IPS-15b (cell line): ENCODE measurements around the gene PRKAG2.

Experiments used
- H3K27me3 ChIP-seq: one replicate; pipeline ENCODE4 v1.6.1; 2013; ENCODE audit warnings: low read length; ENCODE audit not compliant: control insufficient read depth, insufficient read depth
- H3K36me3 ChIP-seq: one replicate; pipeline ENCODE4 v1.6.1; 2013; ENCODE audit warnings: low read length; ENCODE audit not compliant: control insufficient read depth, insufficient read depth
- H3K4me1 ChIP-seq: one replicate; pipeline ENCODE4 v1.6.1; 2013; ENCODE audit warnings: mild to moderate bottlenecking, low read length; ENCODE audit not compliant: control insufficient read depth, insufficient read depth
- H3K4me3 ChIP-seq: one replicate; pipeline ENCODE4 v1.5.1; 2013; ENCODE audit warnings: low read depth, low read length
- H3K9ac ChIP-seq: one replicate; pipeline ENCODE4 v1.6.1; 2013; ENCODE audit warnings: low read depth, mild to moderate bottlenecking, low read length
- H3K9me3 ChIP-seq: one replicate; pipeline ENCODE4 v1.6.1; 2013; ENCODE audit warnings: mild to moderate bottlenecking, low read length; ENCODE audit not compliant: control insufficient read depth, insufficient read depth

The PRKAG2 gene

GRCh38 chr7:151876899-151877777, at the start of gene PRKAG2:
Gene PRKAG2 (minus strand): TSS chr7:151877115. CDS start chr7:151876620, 495 bp downstream.
- Histone ChIP-seq H3K4me3 (peak within 1 kb of the TSS; percentile 67), H3K27me3 (peaks cover 26% of the 10 kb centered on the region), H3K9ac (no peak within 1 kb of the TSS), H3K4me1 (peaks cover 4% of the 10 kb centered on the region), H3K36me3 (no peaks in the 10 kb centered on the region), H3K9me3 (no peaks in the 10 kb centered on the region)

GRCh38 chr7:151926336-151926712, 49.4 kb upstream of the PRKAG2 start:
- Histone ChIP-seq H3K4me3 (no peak overlapping the region), H3K9me3 (no peaks in the 10 kb centered on the region), H3K9ac (no peak overlapping the region), H3K36me3 (no peaks in the 10 kb centered on the region), H3K4me1 (no peaks in the 10 kb centered on the region), H3K27me3 (no peaks in the 10 kb centered on the region)

GRCh38 chr7:151925446-151926335, 48.8 kb upstream of the PRKAG2 start:
- Histone ChIP-seq H3K4me1 (no peaks in the 10 kb centered on the region), H3K9ac (no peak overlapping the region), H3K36me3 (no peaks in the 10 kb centered on the region), H3K27me3 (no peaks in the 10 kb centered on the region), H3K4me3 (no peak overlapping the region), H3K9me3 (no peaks in the 10 kb centered on the region)

GRCh38 chr7:151924508-151924907, 47.6 kb upstream of the PRKAG2 start:
- Histone ChIP-seq H3K4me3 (no peak overlapping the region), H3K4me1 (no peaks in the 10 kb centered on the region), H3K9ac (no peak overlapping the region), H3K9me3 (no peaks in the 10 kb centered on the region), H3K36me3 (no peaks in the 10 kb centered on the region), H3K27me3 (no peaks in the 10 kb centered on the region)

- Histone ChIP-seq H3K9me3 (no peaks in the 10 kb centered on the region), H3K27me3 (no peaks in the 10 kb centered on the region), H3K4me3 (no peak overlapping the region), H3K9ac (no peak overlapping the region), H3K4me1 (no peaks in the 10 kb centered on the region), H3K36me3 (no peaks in the 10 kb centered on the region)
These were observed 47.1 kb upstream of the PRKAG2 start for GRCh38 chr7:151924001-151924400.

GRCh38 chr7:151923097-151923876, 46.4 kb upstream of the PRKAG2 start:
- Histone ChIP-seq H3K36me3 (no peaks in the 10 kb centered on the region), H3K27me3 (no peaks in the 10 kb centered on the region), H3K9ac (no peak overlapping the region), H3K4me3 (no peak overlapping the region), H3K9me3 (no peaks in the 10 kb centered on the region), H3K4me1 (no peaks in the 10 kb centered on the region)

GRCh38 chr7:151921451-151921850, 44.5 kb upstream of the PRKAG2 start:
- Histone ChIP-seq H3K9me3 (no peaks in the 10 kb centered on the region), H3K36me3 (no peaks in the 10 kb centered on the region), H3K4me3 (no peak overlapping the region), H3K27me3 (no peaks in the 10 kb centered on the region), H3K4me1 (no peaks in the 10 kb centered on the region), H3K9ac (no peak overlapping the region)

GRCh38 chr7:151920488-151920887, 43.6 kb upstream of the PRKAG2 start:
- Histone ChIP-seq H3K4me1 (no peaks in the 10 kb centered on the region), H3K4me3 (no peak overlapping the region), H3K27me3 (no peaks in the 10 kb centered on the region), H3K9ac (no peak overlapping the region), H3K36me3 (no peaks in the 10 kb centered on the region), H3K9me3 (no peaks in the 10 kb centered on the region)

GRCh38 chr7:151919595-151919994, 42.7 kb upstream of the PRKAG2 start:
- Histone ChIP-seq H3K4me1 (no peaks in the 10 kb centered on the region), H3K27me3 (no peaks in the 10 kb centered on the region)

GRCh38 chr7:151918510-151918843, 41.6 kb upstream of the PRKAG2 start:
- Histone ChIP-seq H3K27me3 (no peaks in the 10 kb centered on the region), H3K4me1 (no peaks in the 10 kb centered on the region), H3K4me3 (no peak overlapping the region), H3K9ac (no peak overlapping the region), H3K36me3 (no peaks in the 10 kb centered on the region), H3K9me3 (no peaks in the 10 kb centered on the region)

More at GRCh38 chr7:151919595-151919994, 42.7 kb upstream of the PRKAG2 start:
- no peaks in the 10 kb centered on the region for H3K36me3 ChIP-seq
- no peak overlapping the region for H3K4me3 ChIP-seq
- H3K9ac ChIP-seq = no peak overlapping the region
- no peaks in the 10 kb centered on the region for H3K9me3 ChIP-seq

GRCh38 chr7:151917791-151918509, 41.0 kb upstream of the PRKAG2 start:
- H3K4me1 ChIP-seq = no peaks in the 10 kb centered on the region
- no peaks in the 10 kb centered on the region for H3K27me3 ChIP-seq
- H3K9me3 ChIP-seq = no peaks in the 10 kb centered on the region
- H3K36me3 ChIP-seq = no peaks in the 10 kb centered on the region
- H3K4me3 ChIP-seq = no peak overlapping the region
- H3K9ac ChIP-seq = no peak overlapping the region
